HG03139 (cell line): ENCODE results near the gene FAM227B.

ENCODE experiments used
- ATAC-seq: cut with Tn5 transposase; IDR thresholded peaks from one replicate; pipeline ENCODE4 v1.9.1; 2021; ENCODE audit not compliant: unreplicated experiment

The FAM227B gene

DNA sequence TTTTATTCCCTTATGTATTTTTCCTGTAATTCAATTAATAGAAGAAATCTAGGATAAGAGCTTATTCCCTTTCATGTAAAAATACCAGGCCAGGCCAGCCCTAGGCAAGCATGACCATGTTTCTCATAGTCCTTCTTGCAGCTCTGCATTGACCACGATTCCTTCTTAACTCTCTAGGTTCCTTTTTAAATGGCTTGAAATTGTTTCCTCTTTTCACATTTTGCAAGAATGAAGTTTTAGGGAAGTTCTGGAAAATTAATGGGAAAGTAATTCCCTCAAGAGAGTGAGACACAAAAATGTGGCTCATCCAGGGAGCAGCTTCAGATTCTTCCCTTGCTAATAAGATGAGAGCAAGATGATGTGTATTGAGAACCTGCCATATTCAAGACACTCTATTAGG lies 314.1 kb downstream of the FAM227B start:
- no peak for ATAC-seq

DNA sequence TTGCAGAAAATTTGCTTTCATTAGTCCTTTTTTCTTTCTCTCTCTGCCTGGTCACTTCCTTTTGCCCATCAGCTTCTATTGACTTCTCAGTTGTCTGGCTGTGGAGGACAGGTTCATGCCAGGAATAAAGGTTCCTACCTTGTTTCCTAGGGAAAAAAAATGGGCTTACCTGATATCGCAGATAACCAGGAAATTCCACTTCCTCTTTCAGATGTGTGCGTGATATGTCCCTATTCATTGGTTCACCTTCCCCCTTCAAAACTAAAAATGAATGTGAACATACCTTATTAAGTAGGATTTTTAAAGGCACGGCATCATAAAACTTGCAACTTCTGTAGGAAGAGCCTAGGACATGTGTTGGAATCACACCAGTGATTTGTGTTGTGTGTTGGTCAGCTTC lies 317.6 kb downstream of the FAM227B start:
- no peak for ATAC-seq

DNA sequence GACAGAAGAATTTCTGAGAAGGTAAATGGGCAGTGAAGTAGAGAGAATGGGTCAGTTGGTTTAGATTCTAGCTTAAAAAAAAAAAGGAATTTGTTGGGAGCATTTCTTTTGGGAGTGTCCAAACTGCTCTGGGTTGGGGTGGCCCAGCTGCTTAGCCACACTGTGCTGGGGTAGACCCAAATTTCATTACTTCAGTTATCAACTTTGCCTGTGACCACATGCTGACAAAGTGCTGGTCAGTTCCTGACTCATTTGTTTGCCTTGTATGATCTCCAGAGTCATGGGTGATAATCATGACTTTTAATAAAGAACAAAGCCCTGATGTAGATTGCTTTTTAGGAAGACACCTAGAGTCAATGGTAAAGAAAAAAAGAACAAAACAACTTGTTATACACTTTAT lies 319.1 kb downstream of the FAM227B start:
- no peak for ATAC-seq

DNA sequence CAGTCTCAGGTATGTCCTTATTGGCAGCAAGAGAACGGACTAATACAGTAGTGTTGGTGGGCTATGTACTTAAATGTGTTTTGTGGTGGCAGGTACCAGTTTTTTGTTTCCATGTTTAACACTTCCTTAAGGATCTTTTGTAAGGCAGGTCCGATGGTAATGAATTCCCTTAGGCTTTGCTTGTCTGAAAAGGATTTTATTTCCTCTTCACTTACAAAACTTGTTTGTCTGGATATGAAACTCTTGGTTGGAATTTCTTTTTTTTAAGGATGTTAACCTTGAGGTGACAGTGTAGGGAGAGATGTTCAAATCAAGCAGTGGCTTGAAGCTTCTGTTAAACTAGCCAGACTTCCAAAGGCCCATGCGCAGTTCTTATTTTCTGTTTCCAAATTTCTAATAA lies 319.8 kb downstream of the FAM227B start:
- ATAC-seq = no peak

DNA sequence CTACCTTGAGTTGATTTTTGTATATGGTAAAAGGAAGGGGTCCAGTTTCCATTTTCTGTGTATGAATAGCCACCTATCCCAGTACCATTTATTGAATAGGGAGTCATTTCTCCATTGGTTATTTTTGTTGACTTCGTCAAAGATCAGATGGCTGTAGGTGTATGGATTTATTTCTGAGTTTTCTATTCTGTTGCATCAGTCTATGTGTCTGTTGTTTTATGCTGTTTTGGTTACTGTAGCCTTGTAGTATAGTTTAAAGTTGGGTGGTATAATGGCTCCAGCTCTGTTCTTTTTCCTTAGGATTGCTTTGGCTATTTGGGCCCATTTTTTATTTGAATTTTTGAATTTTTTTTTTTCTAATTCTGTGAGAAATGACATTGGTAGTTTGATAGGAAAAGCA lies 323.0 kb downstream of the FAM227B start:
- ATAC-seq = no peak

DNA sequence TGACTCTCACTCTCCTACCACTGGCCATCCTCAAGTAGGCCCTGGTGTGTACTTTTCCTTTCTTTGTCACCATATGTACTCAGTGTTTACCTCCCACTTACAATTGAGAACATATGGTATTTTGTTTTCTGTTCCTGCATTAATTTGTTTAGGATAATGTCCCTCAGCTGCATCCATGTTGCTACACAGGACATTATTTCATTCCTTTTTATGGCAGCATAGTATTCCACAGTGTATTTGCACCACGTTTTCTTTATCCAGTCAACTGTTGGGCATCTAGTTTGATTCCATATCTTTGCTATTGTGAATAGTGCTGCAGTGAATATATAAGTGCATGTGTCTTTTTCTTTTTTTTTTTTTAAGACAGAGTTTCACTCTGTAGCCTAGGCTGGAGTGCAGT lies 324.4 kb downstream of the FAM227B start:
- no peak for ATAC-seq

DNA sequence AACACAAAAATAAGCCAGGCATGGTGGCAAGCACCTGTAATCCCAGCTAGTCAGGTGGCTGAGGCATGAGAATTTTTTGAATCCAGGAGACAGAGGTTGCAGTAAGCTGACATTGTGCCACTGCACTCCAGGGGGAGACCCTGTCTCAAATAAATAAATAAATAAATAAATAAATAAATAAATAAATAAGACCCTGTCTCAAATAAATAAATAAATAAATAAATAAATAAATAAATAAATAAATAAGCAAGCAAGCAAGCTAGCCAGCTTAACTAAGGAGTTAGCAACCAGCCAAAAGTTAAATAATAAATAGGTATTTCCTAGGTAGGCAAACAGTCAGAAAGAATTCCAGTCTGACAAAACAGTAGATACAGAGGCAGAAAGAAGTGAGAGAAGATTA lies 326.7 kb downstream of the FAM227B start:
- ATAC-seq = no peak

DNA sequence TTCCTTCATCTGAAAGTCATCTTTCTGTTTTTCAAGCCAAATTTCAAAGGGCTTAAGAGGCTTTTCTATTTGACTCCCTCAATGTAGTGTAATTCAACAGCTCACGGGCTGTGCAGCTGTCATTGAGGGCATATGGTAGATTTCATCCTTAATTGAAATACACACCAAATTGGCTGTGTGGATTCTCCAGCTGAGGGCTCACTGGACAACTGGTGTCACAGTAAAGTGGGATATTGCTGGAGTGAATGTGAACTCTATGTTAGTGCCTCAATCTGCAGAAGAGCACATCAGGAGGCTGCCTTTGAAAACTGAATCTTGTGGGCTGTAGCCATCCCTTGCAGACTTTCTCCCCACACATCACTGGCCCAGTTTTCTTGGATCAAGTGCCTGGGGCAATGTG lies 330.4 kb downstream of the FAM227B start:
- no peak for ATAC-seq

DNA sequence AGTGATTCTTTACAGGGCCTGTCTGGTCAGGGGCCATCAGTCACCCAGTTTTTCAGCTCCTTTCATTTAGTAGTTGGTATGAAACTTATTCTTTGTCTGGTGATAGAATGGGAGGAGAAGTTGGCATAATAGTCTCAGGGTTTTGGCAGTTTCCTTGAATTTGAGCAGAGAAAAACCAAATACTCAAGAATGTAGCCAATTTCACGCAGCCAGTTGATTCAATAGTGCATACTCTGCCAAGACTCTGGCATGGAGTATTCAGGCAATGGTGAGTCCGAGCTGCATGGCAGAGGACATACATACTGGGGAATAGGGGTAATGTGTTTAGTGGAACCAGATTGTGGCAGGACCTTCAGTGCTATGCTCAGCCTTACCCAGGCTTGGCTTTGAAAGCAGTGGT lies 332.2 kb downstream of the FAM227B start:
- no peak for ATAC-seq

DNA sequence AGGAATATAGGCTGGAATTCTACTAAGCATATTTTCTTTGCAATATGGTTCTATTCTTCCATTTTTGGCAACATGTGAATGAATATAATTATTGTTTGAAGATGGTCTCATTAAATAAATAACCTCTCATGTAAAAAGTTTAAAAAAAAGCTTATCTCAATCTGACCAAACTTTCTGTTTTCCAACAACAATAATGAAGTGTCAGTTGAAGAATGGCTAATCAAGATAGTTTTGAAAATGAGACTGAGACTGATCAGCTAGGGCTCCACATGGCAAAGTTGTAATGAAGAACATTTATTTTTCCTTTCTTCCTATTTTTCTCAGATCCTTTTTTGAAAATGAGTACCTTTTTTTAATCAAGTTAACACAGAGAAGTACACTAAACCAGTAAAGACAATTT lies 333.1 kb downstream of the FAM227B start:
- no peak for ATAC-seq

DNA sequence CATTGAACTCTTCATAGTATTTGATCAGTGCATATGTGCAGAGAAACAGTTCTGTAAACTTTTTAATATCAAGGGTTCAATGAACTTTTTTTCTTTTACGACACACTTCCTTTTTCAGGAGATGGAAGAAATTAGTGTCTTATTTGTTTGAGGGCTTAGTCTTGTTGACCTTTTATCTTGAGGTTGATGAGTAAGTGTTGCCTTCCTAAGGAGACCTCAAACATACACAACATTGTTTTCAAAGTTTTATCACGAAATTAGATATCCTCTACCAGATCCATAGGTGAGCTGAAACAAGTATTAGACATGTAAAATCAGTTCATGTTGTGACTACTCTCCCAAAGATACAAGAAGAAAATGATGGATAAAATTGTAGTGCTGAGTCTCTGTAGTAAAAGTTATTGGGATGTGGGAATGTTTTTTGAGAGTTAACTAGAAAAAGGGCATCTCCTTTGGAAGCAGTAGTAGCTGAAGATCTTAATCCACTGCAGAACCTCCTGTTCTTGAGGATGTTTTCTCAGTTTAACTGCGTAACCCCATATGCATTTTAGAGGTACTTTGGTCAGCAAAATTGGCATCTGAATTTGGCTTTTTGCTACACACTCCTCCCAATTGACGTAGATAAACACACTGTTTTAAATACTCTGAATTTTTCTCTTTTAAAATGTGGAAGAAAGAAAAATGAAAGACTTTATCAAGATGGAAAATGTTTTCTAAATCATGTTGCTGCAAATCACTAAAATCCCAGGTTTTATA lies 333.8 kb downstream of the FAM227B start:
- no peak for ATAC-seq

DNA sequence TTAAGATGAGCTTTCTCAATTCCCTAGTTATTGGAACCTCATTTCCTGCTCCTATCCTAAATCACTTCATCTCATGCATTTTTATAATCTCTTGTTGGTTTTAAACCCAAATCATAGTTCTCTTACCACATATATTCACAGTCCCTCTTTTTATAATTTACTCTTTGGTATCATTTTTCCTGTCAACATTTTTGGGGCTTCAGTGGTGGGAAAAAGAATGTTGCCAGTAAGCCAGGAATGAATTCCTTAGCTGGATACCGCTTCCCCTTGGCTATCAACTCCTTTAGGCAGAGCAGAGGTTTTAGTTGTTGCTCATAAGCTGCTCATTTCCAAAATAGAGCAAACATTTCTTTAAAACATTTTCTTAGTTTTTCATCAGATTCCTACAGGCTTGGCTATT lies 338.3 kb downstream of the FAM227B start:
- ATAC-seq = no peak

DNA sequence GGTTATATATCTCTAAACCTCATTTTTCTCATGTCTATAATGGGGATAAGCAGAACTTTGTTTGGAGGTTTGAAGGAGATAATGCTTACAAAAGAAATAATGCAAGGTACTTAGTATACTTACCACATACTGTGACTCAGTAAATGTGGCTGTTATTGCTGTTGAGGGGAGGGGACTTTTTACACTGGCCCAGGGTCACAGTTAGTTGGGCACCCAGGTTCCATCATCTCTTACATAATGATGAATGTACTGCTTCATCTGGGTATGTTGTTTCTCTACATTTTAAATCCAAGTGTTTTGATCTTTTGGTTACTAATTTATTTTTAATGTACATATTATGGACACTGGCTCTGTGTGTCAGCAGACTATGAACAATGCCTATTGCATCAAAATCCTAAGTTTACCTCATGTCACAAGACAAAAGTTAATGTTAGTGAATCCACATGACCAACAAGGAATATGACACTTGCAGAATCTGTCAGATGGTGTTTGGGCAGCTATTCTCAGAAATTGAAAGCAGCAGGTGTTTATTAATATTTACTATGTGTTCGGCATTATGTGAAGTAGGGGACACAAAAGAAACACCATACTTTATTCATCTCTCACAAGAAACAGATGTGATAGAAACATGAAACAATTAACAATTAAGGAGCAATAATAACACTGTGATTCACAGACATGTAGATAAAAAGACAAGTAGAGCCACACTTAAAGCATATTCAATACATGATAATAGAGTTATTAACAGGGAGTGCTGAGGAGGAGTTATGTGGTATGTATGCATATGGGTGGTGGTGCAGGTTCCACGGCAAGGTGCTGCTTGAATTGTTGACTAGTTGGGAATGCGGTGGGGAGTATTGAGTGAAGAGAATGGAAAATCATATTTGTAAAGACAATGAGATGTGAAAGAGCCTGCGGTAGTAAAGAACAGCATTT lies 340.8 kb downstream of the FAM227B start:
- ATAC-seq = no peak

DNA sequence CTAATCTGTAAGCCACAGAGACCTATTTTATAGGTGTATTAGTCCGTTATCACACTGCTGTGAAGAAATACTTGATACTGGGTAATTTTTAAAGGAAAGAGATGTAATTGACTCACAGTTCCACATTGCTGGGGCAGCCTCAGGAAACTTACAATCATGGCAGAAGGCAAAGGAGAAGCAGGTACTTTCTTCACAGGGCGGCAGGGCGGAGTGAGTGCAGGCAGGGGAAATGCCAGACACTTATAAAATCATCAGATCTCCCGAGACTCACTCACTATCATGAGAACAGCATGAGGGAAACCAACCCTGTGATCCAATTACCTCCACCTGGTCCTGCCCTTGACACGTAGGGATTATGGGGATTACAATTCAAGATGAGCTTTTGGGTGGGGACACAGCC lies 341.9 kb downstream of the FAM227B start:
- no peak for ATAC-seq
